ENCODE measurements around the gene NOX4.
"Not testable (repeated sequence)": the region's sequence is repeated elsewhere in the genome, so short reads cannot be mapped to it uniquely, and the experiment has no call there.

NOX4 gene

GRCh38 chr11:89288004-89288403, 203.2 kb downstream of the NOX4 start:
- DNase-seq, result not testable (repeated sequence)

- not testable (repeated sequence) for DNase-seq
These were observed 204.6 kb downstream of the NOX4 start for GRCh38 chr11:89286601-89287000.

- not testable (repeated sequence) for DNase-seq
These were observed 210.0 kb downstream of the NOX4 start for GRCh38 chr11:89281032-89281677.

GRCh38 chr11:89279176-89279575, 212.0 kb downstream of the NOX4 start:
- DNase-seq, result no peak

GRCh38 chr11:89275966-89276365, 215.2 kb downstream of the NOX4 start:
- DNase-seq, result no peak
